ENCODE results near the gene PKP4.

- no peak for TF ChIP-seq CTCF (IDR thresholded peaks at IDR 0.05; ENCODE audit: low read depth, low read length)
- no peak for TF ChIP-seq MAX (IDR thresholded peaks at IDR 0.05; ENCODE audit: low read depth, low read length)
- no peak for TF ChIP-seq MYC (IDR thresholded peaks at IDR 0.05; ENCODE audit: low read depth, low read length)
Observed at GRCh38 chr2:158530829-158531228, 74.1 kb downstream of the PKP4 start.
